CD8-positive, alpha-beta memory T cell (primary cell): ENCODE results near the gene FOXK1. TPM values are rescaled to one million over a fixed set of nuclear protein-coding genes. Genes with fewer than 3 reads are reported as not detected.

ENCODE experiments used
- CTCF ChIA-PET: fragments of 350-600 bp; sonication (Branson Sonifier 250); formaldehyde crosslinking; loops from one replicate; lab custom pipeline; 2021; ENCODE audit warnings: antibody characterized with exemption; lab: Charles Lee
- POLR2A ChIA-PET: fragments of 350-600 bp; sonication (Branson Sonifier 250); formaldehyde crosslinking; loops from one replicate; lab custom pipeline; 2021; ENCODE audit warnings: antibody characterized with exemption; lab: Charles Lee
- DNase-seq, 5 donors: peaks; one replicate each; pipeline versions ENCODE4 v3.0.0 to v3.0.0-alpha.2; 2020 to 2022; ENCODE audit warnings: mixed read lengths in 1 of 5
- H3K27ac ChIP-seq: one replicate; pipeline ENCODE4 v1.7.0; 2013; ENCODE audit warnings: low read depth, mild to moderate bottlenecking, low read length, moderate library complexity
- H3K27me3 ChIP-seq: 2 replicates; pipeline ENCODE4 v1.7.0; 2013; ENCODE audit warnings: low read length, mild to moderate bottlenecking; ENCODE audit not compliant: insufficient read depth, poor library complexity, severe bottlenecking
- H3K36me3 ChIP-seq: 2 replicates; pipeline ENCODE4 v1.7.0; 2013; ENCODE audit warnings: mild to moderate bottlenecking, low read length, moderate library complexity; ENCODE audit not compliant: insufficient read depth
- H3K4me1 ChIP-seq: 2 replicates; pipeline ENCODE4 v1.7.0; 2013; ENCODE audit warnings: mild to moderate bottlenecking, low read length, moderate library complexity; ENCODE audit not compliant: insufficient read depth
- H3K4me3 ChIP-seq: 2 replicates; pipeline ENCODE4 v1.7.0; 2013; ENCODE audit warnings: mild to moderate bottlenecking, low read length
- H3K9me3 ChIP-seq: 2 replicates; pipeline ENCODE4 v1.7.0; 2013; ENCODE audit warnings: mild to moderate bottlenecking, low read length
- H3K27ac Mint-ChIP-seq, 8 donors: one replicate each; pipeline ENCODE4 v1.8.0; 2020 to 2021; ENCODE audit warnings: mixed read lengths in 8 of 8, mild to moderate bottlenecking in 6 of 8, inconsistent platforms in 3 of 8, moderate library complexity in 3 of 8
- H3K27me3 Mint-ChIP-seq, 2 donors: one replicate each; pipeline ENCODE4 v1.8.0; 2020 to 2021; ENCODE audit warnings: mixed read lengths in 2 of 2, mild to moderate bottlenecking in 1 of 2, moderate library complexity in 1 of 2
- H3K36me3 Mint-ChIP-seq, 3 donors: one replicate each; pipeline ENCODE4 v1.8.0; 2020 to 2021; ENCODE audit warnings: mixed read lengths in 3 of 3, inconsistent platforms in 1 of 3, mild to moderate bottlenecking in 1 of 3
- H3K4me1 Mint-ChIP-seq, 3 donors: one replicate each; pipeline ENCODE4 v1.8.0; 2020 to 2021; ENCODE audit warnings: mixed read lengths in 3 of 3, inconsistent platforms in 1 of 3, mild to moderate bottlenecking in 1 of 3
- H3K4me3 Mint-ChIP-seq, 7 donors: one replicate each; pipeline ENCODE4 v1.8.0; 2020 to 2021; ENCODE audit warnings: mixed read lengths in 7 of 7, mild to moderate bottlenecking in 6 of 7, moderate library complexity in 4 of 7, inconsistent platforms in 2 of 7
- H3K9me3 Mint-ChIP-seq, 5 donors: one replicate each; pipeline ENCODE4 v1.8.0; 2020 to 2022; ENCODE audit warnings: mixed read lengths in 5 of 5, mild to moderate bottlenecking in 3 of 5, moderate library complexity in 2 of 5, inconsistent platforms in 1 of 5
- polyA plus RNA-seq: library from polyadenylated mRNA; unstranded; fragments of 300-500 nt; fragmentation: Illumina TruSeq; gene quantifications from one replicate; pipeline ENCODE4 v1.2.3, GENCODE V29; 2021
- total RNA-seq, 2 experiments: library from RNA; stranded (reverse); gene quantifications; one replicate each; pipeline ENCODE4 v1.2.3, GENCODE V29; 2021

Gene FOXK1
- total and polyA plus RNA-seq, 3 experiments from 2014 or later: 4.5 to 38.4 (median 35.6) TPM

GRCh38 chr7:4745265-4745919 is 63.3 kb downstream of the FOXK1 start:
- H3K9me3 Mint-ChIP-seq: no peaks in the 10 kb centered on the region
- H3K27ac Mint-ChIP-seq: peak overlapping the region; percentile 90 to 98 (median 95)
- H3K36me3 Mint-ChIP-seq: peaks cover 2 to 46% (median 12%) of the 10 kb centered on the region in 3 donors
- peaks cover 42 to 68% (median 64%) of the 10 kb centered on the region in 3 donors for H3K4me1 Mint-ChIP-seq
- DNase-seq: no peak
- H3K27me3 ChIP-seq: no peaks in the 10 kb centered on the region
- H3K27me3 Mint-ChIP-seq: no peaks in the 10 kb centered on the region
- peak overlapping the region; percentile 58 for H3K4me3 ChIP-seq
- H3K9me3 ChIP-seq: no peaks in the 10 kb centered on the region
- H3K4me3 Mint-ChIP-seq: peak overlapping the region; percentile 76 to 91 (median 83)
- no peaks in the 10 kb centered on the region for H3K36me3 ChIP-seq
- ChIA-PET CTCF (interaction anchor here (1.1 to 2.7 kb wide), 4 partner anchors 9 to 136 kb away, joined by 3 to 9 read pairs (median 5); no protein-coding TSS in a partner anchor), POLR2A (interaction anchor here (1.0 to 1.5 kb wide), 5 partner anchors 30 to 104 kb away, joined by 3 to 11 read pairs (median 5); partner anchors contain the start of gene AP5Z1)
- H3K27ac ChIP-seq: peak overlapping the region; percentile 93
- peaks cover 41% of the 10 kb centered on the region for H3K4me1 ChIP-seq

- CTCF ChIA-PET: interaction anchor here (0.7 to 1.8 kb wide), 6 partner anchors 9 to 136 kb away, joined by 3 to 7 read pairs (median 4); no protein-coding TSS in a partner anchor
- H3K9me3 ChIP-seq: no peaks in the 10 kb centered on the region
- Mint-ChIP-seq H3K36me3 (peaks cover 2 to 39% (median 9%) of the 10 kb centered on the region in 3 donors), H3K9me3 (no peaks in the 10 kb centered on the region), H3K4me3 (peak overlapping the region; percentile 76 to 91 (median 83)), H3K4me1 (peaks cover 42 to 68% (median 61%) of the 10 kb centered on the region in 3 donors), H3K27ac (peak overlapping the region; percentile 86 to 98 (median 94)), H3K27me3 (no peaks in the 10 kb centered on the region)
- peak in 2 of 5 donors; percentile 22 to 49 for DNase-seq
- POLR2A ChIA-PET: interaction anchor here (1.0 to 1.4 kb wide), 2 partner anchors 29 to 104 kb away, joined by 3 to 5 read pairs; partner anchors contain the start of gene AP5Z1
- peak overlapping the region; percentile 58 for H3K4me3 ChIP-seq
- H3K36me3 ChIP-seq: no peaks in the 10 kb centered on the region
- H3K4me1 ChIP-seq: peaks cover 41% of the 10 kb centered on the region
- H3K27me3 ChIP-seq: no peaks in the 10 kb centered on the region
- H3K27ac ChIP-seq: peak overlapping the region; percentile 93
These were observed 64.2 kb downstream of the FOXK1 start for GRCh38 chr7:4745971-4746919.

GRCh38 chr7:4747013-4747412 is 64.9 kb downstream of the FOXK1 start:
- Mint-ChIP-seq H3K27me3 (no peaks in the 10 kb centered on the region), H3K9me3 (no peaks in the 10 kb centered on the region), H3K36me3 (peaks cover 0 to 34% (median 7%) of the 10 kb centered on the region in 3 donors), H3K4me1 (peaks cover 40 to 63% (median 56%) of the 10 kb centered on the region in 3 donors), H3K4me3 (peak overlapping the region in 3 of 7 donors; percentile 35 to 82 (median 39)), H3K27ac (peak overlapping the region; percentile 28 to 96 (median 78))
- no peak for DNase-seq
- ChIA-PET CTCF (interaction anchor here (0.7 to 1.8 kb wide), 5 partner anchors 9 to 121 kb away, joined by 3 to 7 read pairs (median 4); no protein-coding TSS in a partner anchor), POLR2A (interaction anchor here (0.9 to 1.4 kb wide), 2 partner anchors 105 kb away, joined by 3 to 5 read pairs; no protein-coding TSS in a partner anchor)
- no peaks in the 10 kb centered on the region for H3K9me3 ChIP-seq
- H3K4me1 ChIP-seq: peaks cover 41% of the 10 kb centered on the region
- H3K4me3 ChIP-seq: no peak overlapping the region
- H3K27ac ChIP-seq: no peak overlapping the region
- H3K27me3 ChIP-seq: no peaks in the 10 kb centered on the region
- no peaks in the 10 kb centered on the region for H3K36me3 ChIP-seq

GRCh38 chr7:4747746-4748145 is 65.7 kb downstream of the FOXK1 start:
- Mint-ChIP-seq H3K27me3 (no peaks in the 10 kb centered on the region), H3K9me3 (no peaks in the 10 kb centered on the region), H3K4me1 (peaks cover 40 to 63% (median 57%) of the 10 kb centered on the region in 3 donors), H3K27ac (peak overlapping the region in 7 of 8 donors; percentile 52 to 91 (median 85)), H3K4me3 (peak overlapping the region in 4 of 7 donors; percentile 0 to 76 (median 22)), H3K36me3 (peaks cover 0 to 30% (median 7%) of the 10 kb centered on the region in 3 donors)
- Histone ChIP-seq H3K27ac (no peak overlapping the region), H3K9me3 (no peaks in the 10 kb centered on the region), H3K27me3 (no peaks in the 10 kb centered on the region), H3K36me3 (no peaks in the 10 kb centered on the region), H3K4me3 (no peak overlapping the region), H3K4me1 (peaks cover 41% of the 10 kb centered on the region)
- POLR2A ChIA-PET: interaction anchor here (0.9 kb wide), 1 partner anchor 106 kb away, joined by 3 read pairs; no protein-coding TSS in a partner anchor
- DNase-seq: no peak
- CTCF ChIA-PET: interaction anchor here (1.8 kb wide), 1 partner anchor 8 kb away, joined by 5 read pairs; no protein-coding TSS in a partner anchor

GRCh38 chr7:4748231-4748681 is 66.2 kb downstream of the FOXK1 start:
- H3K27me3 Mint-ChIP-seq: no peaks in the 10 kb centered on the region
- H3K9me3 Mint-ChIP-seq: no peaks in the 10 kb centered on the region
- peak overlapping the region; percentile 0 to 76 (median 12) for H3K4me3 Mint-ChIP-seq
- Histone ChIP-seq H3K4me1 (peaks cover 44% of the 10 kb centered on the region), H3K36me3 (no peaks in the 10 kb centered on the region), H3K4me3 (no peak overlapping the region), H3K27ac (no peak overlapping the region), H3K9me3 (no peaks in the 10 kb centered on the region), H3K27me3 (no peaks in the 10 kb centered on the region)
- H3K4me1 Mint-ChIP-seq: peaks cover 41 to 64% (median 62%) of the 10 kb centered on the region in 3 donors
- H3K27ac Mint-ChIP-seq: peak overlapping the region; percentile 29 to 91 (median 85)
- peaks cover 0 to 30% (median 7%) of the 10 kb centered on the region in 3 donors for H3K36me3 Mint-ChIP-seq
- no peak for DNase-seq
- POLR2A ChIA-PET: no interaction called here
- CTCF ChIA-PET: no interaction called here

GRCh38 chr7:4749363-4749762 is 67.3 kb downstream of the FOXK1 start:
- Histone ChIP-seq H3K4me1 (peaks cover 44% of the 10 kb centered on the region), H3K36me3 (no peaks in the 10 kb centered on the region), H3K9me3 (no peaks in the 10 kb centered on the region), H3K27ac (no peak overlapping the region), H3K4me3 (no peak overlapping the region), H3K27me3 (no peaks in the 10 kb centered on the region)
- DNase-seq: no peak
- POLR2A ChIA-PET: no interaction called here
- H3K36me3 Mint-ChIP-seq: peaks cover 0 to 33% (median 7%) of the 10 kb centered on the region in 3 donors
- H3K27ac Mint-ChIP-seq: peak overlapping the region in 2 of 8 donors; percentile 54 to 70
- CTCF ChIA-PET: no interaction called here
- H3K9me3 Mint-ChIP-seq: no peaks in the 10 kb centered on the region
- H3K27me3 Mint-ChIP-seq: no peaks in the 10 kb centered on the region
- peaks cover 37 to 61% (median 53%) of the 10 kb centered on the region in 3 donors for H3K4me1 Mint-ChIP-seq
- H3K4me3 Mint-ChIP-seq: peak overlapping the region in 1 of 7 donors; percentile 51

GRCh38 chr7:4749798-4750197 is 67.7 kb downstream of the FOXK1 start:
- H3K36me3 ChIP-seq: no peaks in the 10 kb centered on the region
- Mint-ChIP-seq H3K4me1 (peaks cover 33 to 57% (median 49%) of the 10 kb centered on the region in 3 donors), H3K4me3 (no peak overlapping the region), H3K27ac (peak overlapping the region in 1 of 8 donors; percentile 32), H3K36me3 (peaks cover 0 to 35% (median 7%) of the 10 kb centered on the region in 3 donors), H3K9me3 (no peaks in the 10 kb centered on the region), H3K27me3 (no peaks in the 10 kb centered on the region)
- H3K4me1 ChIP-seq: peaks cover 40% of the 10 kb centered on the region
- ChIA-PET POLR2A (no interaction called here), CTCF (interaction anchor here (2.7 kb wide), 1 partner anchor 108 kb away, joined by 11 read pairs; no protein-coding TSS in a partner anchor)
- H3K27me3 ChIP-seq: no peaks in the 10 kb centered on the region
- no peak overlapping the region for H3K4me3 ChIP-seq
- no peaks in the 10 kb centered on the region for H3K9me3 ChIP-seq
- DNase-seq: no peak
- H3K27ac ChIP-seq: no peak overlapping the region
